ENCODE results near the gene CPD.
A peak's percentile ranks its signal among the peaks of the same experiment; 100 is the strongest.
"Not testable (repeated sequence)": the region's sequence is repeated elsewhere in the genome, so short reads cannot be mapped to it uniquely, and the experiment has no call there.

Gene CPD

DNA sequence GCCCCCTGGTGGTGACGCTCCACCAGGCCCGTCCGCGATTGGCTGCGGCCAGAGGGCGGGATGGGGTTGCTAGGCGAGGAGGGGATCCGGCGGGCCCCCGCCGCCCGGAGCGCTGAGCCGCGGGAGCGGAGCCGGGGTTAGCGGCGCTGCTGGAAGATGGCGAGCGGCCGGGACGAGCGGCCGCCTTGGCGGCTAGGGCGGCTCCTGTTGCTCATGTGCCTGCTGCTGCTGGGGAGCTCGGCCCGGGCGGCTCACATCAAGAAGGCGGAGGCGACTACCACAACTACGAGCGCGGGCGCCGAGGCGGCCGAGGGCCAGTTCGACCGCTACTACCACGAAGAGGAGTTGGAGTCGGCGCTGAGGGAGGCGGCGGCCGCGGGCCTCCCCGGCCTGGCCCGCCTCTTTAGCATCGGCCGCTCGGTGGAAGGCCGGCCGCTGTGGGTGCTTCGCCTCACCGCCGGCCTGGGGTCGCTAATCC lies at the start of gene CPD:
TSS of gene CPD (plus strand) at position 103 of the 478 bp plus-strand sequence. CDS start at position 157, 54 bp downstream.
- peak; percentile 98 for DNase-seq

DNA sequence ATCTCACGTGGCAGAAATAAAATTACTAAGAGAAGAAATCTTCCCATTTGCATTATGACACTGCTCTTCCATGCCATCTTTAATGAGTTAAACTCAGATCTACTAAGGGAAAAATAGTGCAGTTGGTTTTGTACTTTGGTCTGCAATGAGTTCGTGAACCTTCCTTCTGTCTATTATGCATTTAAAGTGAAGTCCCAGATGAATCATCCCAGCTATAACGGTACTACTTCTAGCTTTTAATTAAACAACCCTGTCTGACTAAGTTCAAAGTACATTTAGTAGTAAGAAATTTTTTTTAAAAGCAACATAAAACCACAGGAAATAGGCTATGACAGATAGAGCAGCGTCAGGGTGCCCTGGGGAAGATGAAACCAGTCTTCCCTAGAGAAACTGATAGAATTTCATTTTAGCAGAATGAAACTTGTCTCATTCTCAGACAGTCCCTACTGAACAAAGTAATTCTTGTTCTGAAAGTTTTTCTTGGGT lies 46.6 kb upstream of the CPD start:
- no peak for DNase-seq

DNA sequence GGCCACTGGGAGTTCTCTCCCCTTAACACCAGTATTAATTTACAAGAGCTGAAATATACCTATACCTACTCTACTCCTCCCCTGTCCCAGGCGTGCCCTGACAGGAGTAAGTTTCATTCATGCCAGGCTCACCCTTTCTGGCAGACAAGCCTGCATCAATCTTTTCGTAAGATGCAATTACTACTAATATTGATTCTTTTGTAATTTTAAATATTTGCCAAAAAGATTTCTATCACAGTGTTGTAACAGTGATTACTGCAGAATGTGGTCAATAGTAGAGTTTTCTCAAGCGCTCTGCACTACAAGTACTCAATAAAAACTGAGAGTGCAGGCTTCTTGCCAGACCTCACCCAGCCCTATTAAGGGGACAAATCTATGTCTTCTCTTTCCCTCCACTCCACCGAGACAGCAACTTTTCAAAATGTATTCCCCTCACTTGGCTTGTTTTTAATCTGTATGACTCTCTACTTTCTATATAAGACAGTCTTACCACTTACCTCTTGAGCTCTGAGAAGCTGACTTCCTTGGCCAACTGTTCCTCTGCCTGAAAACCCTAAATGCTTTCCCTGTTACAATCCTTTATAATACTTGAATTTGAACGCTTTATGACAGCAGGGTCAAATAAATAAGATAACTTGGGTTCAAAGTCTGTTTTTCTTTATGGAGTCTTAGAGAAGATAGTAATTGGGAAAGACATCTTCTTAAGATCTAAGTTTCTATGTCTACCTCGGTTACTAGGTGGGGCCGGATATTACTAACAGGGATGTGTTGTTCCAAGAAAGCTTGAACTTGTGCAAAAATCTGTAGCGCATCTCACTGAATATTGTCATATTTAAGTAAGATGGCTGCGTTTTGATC lies 45.0 kb upstream of the CPD start, which contains the start of gene TMIGD1:
TSS of gene TMIGD1 (minus strand) at position 555 of the 858 bp plus-strand sequence. CDS start 1,924 bp downstream, outside the sequence.
- DNase-seq, result no peak

DNA sequence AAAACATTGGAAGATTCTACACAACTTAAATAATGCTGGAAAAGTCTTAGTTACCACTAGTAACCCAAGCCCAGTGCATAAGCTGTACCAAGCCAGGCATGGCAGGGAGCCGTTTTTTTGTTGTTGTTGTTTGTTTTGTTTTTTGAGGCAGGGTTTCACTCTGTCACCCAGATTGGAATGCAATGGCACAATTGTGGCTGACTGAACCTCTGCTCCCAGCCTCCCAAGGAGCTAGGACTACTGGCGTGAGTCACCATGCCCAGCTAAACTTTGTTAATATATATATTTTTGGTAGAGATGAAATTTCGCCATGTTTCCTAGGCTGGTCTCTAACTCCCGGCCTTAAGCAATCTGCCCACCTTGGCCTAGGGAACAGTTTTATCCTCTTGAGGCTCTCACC lies 44.3 kb upstream of the CPD start:
- DNase-seq, result no peak

DNA sequence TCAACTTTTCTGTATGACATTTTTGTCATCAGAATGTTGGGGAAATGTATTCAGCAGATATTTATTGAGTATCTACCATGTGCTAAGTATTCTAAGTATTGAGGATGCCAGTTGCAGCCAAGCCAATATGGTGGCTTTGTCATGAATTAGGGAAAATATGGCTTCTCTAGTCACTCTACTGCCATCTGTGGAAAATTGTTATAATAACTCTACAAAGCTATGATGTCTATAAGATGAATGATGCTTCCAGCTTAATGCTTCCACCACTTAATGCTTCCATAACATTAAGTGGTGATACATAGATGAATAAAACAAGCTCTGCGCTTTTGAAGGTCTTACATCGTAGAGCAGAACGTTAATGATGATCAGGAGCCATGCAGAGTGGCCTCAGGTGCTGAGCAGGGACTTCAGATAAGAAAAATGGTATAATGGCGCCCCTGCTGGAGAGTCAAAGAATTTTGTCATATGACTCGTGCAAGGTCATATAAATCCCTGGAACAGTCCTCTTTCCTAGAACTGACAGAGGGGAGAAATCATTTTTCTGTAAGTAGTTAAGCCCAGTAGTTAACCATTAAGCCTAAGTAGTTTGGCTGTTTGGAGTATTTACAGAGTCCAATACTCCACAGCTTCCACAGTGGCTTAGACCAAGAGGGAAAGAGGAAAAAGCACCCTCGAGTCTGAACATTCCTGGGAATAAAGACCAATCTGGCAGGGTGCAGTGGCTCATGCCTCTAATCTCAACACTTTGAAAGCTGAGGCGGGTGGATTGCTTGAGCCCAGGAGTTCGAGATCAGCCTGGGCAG lies 42.2 kb upstream of the CPD start:
- no peak for DNase-seq

GRCh38 chr17:30337393-30337999 lies 41.2 kb upstream of the CPD start:
- no peak for DNase-seq

DNA sequence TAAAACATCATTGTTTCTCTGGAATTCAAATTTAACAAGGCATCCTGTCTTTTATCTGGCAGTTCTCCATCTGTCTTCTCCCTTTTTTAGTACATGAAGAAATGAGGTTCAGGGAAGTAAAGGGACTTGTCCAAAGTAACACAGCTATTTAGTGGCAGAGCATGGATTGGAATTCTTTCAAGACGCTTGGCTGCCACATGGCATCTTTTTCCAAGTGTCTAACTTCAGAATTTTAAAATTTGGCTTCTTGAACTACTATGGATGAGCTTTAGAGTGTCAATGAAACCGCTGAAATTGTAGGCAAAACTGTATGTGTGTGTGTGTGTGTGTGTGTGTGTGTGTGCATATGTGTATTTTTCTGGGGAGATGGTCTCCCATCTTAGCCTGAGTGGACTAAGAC lies 39.6 kb upstream of the CPD start:
- DNase-seq, result no peak

DNA sequence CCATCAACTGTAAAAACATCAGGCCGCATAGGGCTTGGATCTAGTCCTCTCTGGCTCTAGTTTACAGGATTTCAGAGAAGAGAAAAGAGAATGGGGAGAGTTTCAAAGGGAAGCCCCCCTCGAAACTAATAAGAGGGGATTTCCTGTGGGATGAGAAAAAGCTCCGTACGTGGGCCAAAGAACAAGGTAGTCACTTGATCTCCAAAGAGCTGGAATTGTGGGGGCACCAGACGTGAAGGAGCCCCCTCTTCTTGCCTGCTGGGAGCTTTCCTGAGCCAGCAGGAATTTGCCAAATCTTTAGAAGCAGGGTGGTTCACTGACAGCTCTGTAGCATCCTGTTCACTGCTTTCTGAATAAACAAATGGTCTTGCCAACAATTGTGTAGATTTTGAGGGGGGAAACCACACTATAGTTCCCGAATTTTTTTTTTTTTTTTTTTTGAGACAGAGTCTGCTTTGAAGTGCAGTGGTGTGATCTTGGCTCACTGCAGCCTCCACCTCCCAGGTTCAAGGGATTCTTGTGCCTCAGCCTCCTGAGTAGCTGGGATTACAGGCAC lies 37.8 kb upstream of the CPD start:
- no peak for DNase-seq

DNA sequence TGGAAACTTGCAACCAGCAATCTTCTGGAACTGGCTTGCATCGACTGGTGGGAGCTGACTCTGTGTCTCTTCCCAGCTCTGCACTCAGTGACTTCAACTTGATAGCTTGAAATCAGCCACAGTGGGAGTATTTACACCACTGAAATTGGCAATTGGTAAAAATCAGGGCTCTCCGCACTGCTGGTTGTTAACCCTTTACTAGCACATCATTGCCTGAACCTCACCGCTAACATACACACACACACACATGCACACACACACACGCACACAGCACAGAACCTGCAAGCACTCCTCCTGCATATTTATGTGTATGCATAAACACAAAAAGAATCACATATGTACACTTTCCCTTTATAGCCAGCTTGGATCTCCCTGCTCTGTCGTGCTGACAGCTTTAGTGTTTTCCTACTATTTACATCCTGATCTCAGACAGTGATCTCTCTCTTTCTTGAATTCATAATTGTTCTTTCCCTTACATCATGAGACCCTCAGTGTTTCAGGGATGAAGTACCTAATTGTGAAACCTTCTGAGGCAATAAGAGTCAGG lies 37.0 kb upstream of the CPD start:
- no peak for DNase-seq

DNA sequence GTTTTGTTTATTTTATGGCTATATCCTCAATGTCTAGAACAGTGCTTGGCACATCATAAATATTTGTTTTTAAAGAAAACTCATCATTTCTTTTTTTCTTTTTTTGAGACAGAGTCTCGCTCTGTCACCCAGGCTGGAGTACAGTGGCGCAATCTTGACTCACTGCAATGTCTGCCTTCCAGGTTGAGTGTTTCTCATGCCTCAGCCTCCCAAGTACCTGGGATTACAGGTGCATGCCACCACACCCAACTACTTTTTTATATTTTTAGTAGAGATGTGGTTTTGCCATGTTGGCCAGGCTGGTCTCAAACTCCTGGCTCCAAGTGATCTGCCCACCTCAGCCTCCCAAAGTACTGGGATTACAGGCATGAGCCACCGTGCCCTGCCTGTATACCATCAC lies 35.5 kb upstream of the CPD start:
- not testable (repeated sequence) for DNase-seq

- no peak for DNase-seq
Observed at GRCh38 chr17:30343796-30344195, 34.9 kb upstream of the CPD start.

DNA sequence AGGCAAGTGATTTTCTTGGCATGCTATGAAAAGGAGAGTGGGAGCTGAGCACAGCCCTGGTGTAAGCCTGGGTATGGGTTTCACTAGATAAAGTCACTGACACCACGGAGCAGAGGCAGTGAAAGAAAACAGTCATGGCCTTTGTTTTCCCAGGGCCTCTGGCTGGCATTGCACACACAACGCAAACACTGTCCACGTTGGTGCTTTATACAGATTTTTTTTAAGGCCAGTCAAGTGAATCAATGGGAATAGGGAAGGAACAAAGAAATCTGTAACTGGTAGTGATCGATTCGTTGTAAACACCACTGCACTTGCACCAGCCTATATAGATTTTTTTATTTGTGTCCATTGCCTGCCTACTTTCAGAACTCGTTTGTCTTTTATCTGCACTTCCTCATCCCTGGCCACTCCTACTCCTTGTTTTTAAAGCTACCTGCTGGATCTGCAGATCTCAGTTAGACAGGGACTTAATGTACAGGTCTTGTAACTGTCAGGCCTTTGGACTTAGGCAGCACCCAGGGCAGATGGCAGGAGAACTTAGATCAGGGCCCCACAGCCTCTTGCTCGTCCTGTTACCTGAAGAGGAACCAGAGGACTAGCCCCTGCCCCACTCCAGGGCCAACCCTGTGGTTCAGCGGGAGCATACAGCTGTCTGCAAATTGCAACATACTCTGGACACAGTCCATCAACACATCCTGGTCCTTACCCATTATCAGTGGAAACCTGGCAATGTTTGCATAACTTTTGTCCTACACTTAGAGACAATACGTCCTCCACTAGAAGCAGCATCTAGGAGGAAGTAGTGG lies 34.2 kb upstream of the CPD start:
- DNase-seq, result no peak

DNA sequence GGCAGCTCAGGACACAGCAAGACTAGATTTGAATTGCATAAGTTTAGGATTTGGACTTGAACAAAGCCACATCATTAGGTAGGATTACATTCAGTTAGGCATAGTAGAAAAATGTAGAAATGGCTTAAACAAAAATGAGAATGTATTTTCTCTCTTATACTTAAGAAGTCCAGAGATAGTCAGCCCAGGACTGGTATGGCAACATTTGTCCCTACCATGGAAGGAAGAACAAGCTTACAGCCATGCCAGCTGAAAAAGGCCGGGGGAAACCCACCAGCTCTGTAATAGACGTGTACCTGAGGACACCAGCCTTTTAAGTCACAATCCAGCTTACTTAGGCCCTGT lies 33.7 kb upstream of the CPD start:
- DNase-seq, result no peak

DNA sequence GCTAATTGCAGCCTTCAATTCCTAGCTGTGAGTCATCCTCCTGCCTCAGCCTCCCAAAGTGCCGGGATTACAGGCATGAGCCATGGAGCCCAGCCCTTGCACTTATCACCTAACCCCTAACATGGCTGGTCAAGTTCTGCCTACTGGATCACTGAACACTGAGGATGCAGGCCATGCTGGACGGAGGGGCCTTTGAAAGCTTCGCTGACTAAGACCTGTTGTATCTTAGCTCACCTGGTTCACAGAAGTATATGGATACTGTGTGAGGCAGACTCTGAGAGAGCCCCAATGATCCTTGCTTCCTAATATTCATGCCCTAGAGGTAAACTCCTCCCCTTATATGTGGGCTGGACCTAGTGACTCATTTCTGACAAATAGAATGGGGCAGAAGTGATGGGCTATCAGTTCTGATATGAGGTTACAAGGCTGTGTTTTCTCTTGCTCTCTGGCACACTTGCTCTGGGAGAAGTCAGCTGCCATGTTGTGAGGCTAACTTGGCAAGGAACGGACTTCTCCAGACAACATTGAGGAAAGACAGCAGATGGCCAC lies 33.1 kb upstream of the CPD start:
- no peak for DNase-seq

DNA sequence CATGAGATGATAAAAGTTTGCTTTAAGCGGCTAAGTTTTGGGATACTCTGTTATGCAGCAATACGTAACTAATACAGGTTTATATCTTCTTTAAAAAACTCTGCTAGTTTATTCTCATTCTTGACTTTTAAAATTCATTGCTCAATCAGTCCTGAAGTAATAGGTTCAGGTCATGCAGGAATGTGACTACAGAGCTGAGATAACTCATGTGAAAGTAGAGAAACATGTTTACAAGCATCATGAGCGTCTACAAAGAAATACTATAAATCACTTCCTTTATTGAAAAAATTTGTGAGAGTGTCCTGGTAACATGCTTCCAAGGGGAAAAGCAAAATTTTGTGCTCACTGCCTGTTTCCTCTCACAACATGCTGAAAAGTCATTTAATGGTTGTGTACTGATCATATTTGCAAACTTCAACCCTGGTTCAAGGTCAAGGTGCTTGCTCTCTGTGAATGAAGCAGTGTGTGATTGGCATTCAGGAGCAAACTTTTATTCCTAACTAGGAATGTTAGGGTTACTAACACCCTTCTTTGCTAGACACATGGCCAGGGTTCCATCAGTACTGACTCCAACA lies 32.4 kb upstream of the CPD start:
- no peak for DNase-seq

GRCh38 chr17:30347488-30347887 lies 31.2 kb upstream of the CPD start:
- no peak for DNase-seq

DNA sequence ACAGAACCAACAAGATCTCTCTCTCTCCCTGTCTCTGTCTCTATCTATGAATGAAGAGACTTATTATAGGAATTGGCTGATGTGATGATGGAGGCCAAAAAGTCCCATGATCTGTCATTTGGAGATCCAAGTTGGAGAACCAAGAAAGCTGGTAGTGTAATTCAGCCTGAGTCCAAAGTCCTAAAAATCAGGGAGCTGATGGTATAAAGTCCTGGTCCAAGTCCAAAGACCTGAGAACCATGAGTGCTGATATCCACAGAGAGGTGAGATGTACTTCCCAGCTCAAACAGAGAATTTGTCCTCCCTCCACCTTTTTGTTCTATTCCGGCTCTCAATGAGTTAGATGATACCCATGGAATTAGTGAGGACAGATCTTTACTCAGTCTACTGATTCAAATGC lies 29.5 kb upstream of the CPD start:
- no peak for DNase-seq

GRCh38 chr17:30351263-30351662 lies 27.5 kb upstream of the CPD start:
- not testable (repeated sequence) for DNase-seq

DNA sequence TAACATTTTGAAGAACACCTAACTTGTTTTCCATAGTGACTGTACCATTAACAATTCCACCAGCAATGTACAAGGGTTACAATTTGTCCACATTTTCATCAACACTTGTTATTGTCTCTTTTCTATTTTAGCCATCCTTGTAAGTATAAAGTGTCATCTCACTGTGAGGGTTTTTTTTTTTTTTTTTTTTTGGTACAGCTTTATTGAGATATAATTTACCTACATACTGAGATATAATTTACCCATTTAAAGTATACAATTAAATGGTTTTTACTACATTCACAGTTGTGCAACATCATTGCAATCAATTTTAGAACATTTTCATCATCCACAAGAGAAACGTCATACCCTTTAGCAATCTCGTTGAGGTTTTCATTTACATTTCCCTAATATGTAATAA lies 27.0 kb upstream of the CPD start:
- no peak for DNase-seq

DNA sequence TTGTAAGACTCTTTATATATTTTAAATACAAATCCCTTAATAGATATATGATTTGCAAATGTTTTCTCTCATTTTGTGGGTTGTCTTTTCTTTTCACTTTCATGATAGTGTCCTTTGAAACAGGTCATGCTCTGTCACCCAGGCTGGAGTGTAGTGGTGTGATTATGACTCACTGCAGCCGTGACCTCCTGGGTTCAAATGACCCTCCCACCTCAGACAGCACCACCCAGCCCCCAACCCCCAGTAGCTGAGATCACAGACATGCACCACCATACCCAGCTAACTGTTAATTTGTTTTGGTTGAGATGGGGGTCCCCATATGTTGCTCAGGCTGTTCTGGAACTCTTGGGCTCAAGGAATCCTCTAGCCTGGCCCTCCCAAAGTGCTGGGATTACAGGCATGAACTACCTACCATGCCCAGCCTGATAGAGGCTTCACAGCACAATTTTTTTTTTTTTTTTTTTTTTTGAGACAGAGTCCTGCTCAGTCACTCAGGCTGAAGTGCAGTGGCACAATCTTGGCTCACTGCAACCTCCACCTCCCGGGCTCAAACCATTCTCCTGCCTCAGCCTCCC lies 26.4 kb upstream of the CPD start:
- no peak for DNase-seq

DNA sequence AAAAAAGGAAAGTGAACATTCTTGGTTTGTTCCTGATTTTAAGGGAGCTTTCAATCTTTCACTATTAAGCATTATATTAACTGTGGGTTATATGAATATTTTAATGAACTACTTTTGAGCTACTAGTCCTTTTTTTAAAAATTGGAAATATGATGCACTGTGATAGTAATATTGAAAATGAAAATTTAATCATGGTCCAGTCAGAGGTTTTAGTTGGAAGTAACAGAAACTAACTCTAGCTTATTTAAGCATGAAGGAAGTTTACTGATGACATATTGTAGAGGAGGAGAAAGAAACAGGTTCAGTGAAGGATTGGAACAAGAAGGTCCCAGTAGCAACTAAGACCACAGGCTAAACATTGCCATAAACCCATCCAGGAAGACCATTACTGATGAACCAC lies 24.0 kb upstream of the CPD start:
- no peak for DNase-seq

Measured in right hindlimb (tissue), 1 donor.